Tibial nerve (tissue), 4 donors: ENCODE data around the gene GLIPR2. TPM values are rescaled to one million over a fixed set of nuclear protein-coding genes. Genes with fewer than 3 reads are reported as not detected.

ENCODE experiments used
- DNase-seq, 2 donors: peaks; one replicate each; pipeline ENCODE4 v3.0.0-alpha.2; 2019; ENCODE audit warnings: low spot score in 2 of 2
- H3K27ac ChIP-seq, 4 donors: fragments of 200-600 bp; sonication (generic) in 3 of 4; one replicate each; pipeline ENCODE4 v1.5.1; 2017 to 2019; ENCODE audit warnings: mild to moderate bottlenecking in 1 of 4
- H3K27me3 ChIP-seq, 2 donors: fragments of 200-600 bp; sonication (generic) in 1 of 2; one replicate each; pipeline versions ENCODE4 v1.5.1 to v1.6.0; 2017 to 2019
- H3K36me3 ChIP-seq, 3 donors: fragments of 200-600 bp; sonication (generic); one replicate each; pipeline ENCODE4 v1.5.1; 2018 to 2019
- H3K4me1 ChIP-seq, 4 donors: fragments of 200-600 bp; sonication (generic) in 3 of 4; one replicate each; pipeline ENCODE4 v1.5.1; 2017 to 2019
- H3K4me3 ChIP-seq, 4 donors: fragments of 200-600 bp; sonication (generic) in 3 of 4; one replicate each; pipeline ENCODE4 v1.5.1; 2017 to 2019; ENCODE audit warnings: mild to moderate bottlenecking in 1 of 4, moderate library complexity in 1 of 4
- H3K9me3 ChIP-seq, 4 donors: fragments of 200-600 bp; sonication (generic) in 3 of 4; one replicate each; pipeline ENCODE4 v1.5.1; 2017 to 2019
- EP300 ChIP-seq, 2 donors: sonication (generic); formaldehyde crosslinking; IDR thresholded peaks; one replicate each; pipeline ENCODE4 v1.6.1; 2017; ENCODE audit warnings: antibody characterized with exemption in 2 of 2, mild to moderate bottlenecking in 1 of 2
- POLR2A ChIP-seq, 2 donors: fragments of 450-650 bp; IDR thresholded peaks; one replicate each; pipeline ENCODE4 v1.6.1; 2017; ENCODE audit warnings: antibody characterized with exemption in 2 of 2, mild to moderate bottlenecking in 2 of 2, moderate library complexity in 2 of 2
- WGBS, 2 donors: methylation state at CpG; one replicate each; pipeline ENCODE4 v1.1.5; 2018; 5-methylcytosine and 5-hydroxymethylcytosine counted together
- total RNA-seq, 4 donors: library from RNA; depleted of rRNA; stranded (reverse); fragments of >200 nt; gene quantifications; one replicate each; pipeline ENCODE4 v1.1.0, GENCODE V29; 2016
- TF ChIP-seq, protein P1 (sequence below), 5 experiments: fragments of 200-600 bp in 3 of 5; fragments of 450-650 bp in 2 of 5; sonication (generic) in 3 of 5; IDR thresholded peaks; one replicate each; pipeline ENCODE4 v1.5.1; 2016 to 2019; ENCODE audit warnings: antibody characterized with exemption in 5 of 5, mild to moderate bottlenecking in 3 of 5, moderate library complexity in 2 of 5

Gene GLIPR2
- total RNA-seq, 4 donors from 2014 or later: 18.1 to 26.4 (median 25.6) TPM

- no peak for DNase-seq
- Histone ChIP-seq H3K27ac (peak overlapping the region in 2 of 4 donors; percentile 55 to 80), H3K27me3 (no peaks in the 10 kb centered on the region), H3K4me3 (no peak overlapping the region), H3K36me3 (peaks cover 0 to 4% (median 0%) of the 10 kb centered on the region in 3 donors), H3K9me3 (peaks cover 0 to 4% (median 0%) of the 10 kb centered on the region in 4 donors), H3K4me1 (peaks cover 0 to 57% (median 33%) of the 10 kb centered on the region in 4 donors)
- TF ChIP-seq EP300 (IDR thresholded peaks at IDR 0.05) (no peak), POLR2A (IDR thresholded peaks at IDR 0.05) (no peak)
- TF ChIP-seq, protein P1, sequence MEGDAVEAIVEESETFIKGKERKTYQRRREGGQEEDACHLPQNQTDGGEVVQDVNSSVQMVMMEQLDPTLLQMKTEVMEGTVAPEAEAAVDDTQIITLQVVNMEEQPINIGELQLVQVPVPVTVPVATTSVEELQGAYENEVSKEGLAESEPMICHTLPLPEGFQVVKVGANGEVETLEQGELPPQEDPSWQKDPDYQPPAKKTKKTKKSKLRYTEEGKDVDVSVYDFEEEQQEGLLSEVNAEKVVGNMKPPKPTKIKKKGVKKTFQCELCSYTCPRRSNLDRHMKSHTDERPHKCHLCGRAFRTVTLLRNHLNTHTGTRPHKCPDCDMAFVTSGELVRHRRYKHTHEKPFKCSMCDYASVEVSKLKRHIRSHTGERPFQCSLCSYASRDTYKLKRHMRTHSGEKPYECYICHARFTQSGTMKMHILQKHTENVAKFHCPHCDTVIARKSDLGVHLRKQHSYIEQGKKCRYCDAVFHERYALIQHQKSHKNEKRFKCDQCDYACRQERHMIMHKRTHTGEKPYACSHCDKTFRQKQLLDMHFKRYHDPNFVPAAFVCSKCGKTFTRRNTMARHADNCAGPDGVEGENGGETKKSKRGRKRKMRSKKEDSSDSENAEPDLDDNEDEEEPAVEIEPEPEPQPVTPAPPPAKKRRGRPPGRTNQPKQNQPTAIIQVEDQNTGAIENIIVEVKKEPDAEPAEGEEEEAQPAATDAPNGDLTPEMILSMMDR (IDR thresholded peaks at IDR 0.05): no peak
- 47 to 57% methylated on average over 4 of the region's 4 CpGs for WGBS, 2 donors
Measured at GRCh38 chr9:36150574-36151315, 14.2 kb downstream of the GLIPR2 start.

- Histone ChIP-seq H3K4me1 (peaks cover 0 to 57% (median 33%) of the 10 kb centered on the region in 4 donors), H3K36me3 (peaks cover 0 to 9% (median 0%) of the 10 kb centered on the region in 3 donors), H3K9me3 (no peaks in the 10 kb centered on the region), H3K4me3 (no peak overlapping the region), H3K27me3 (no peaks in the 10 kb centered on the region), H3K27ac (peak overlapping the region in 3 of 4 donors; percentile 42 to 80 (median 55))
- 77 to 78% methylated on average over 14 of the region's 14 CpGs for WGBS, 2 donors
- TF ChIP-seq EP300 (IDR thresholded peaks at IDR 0.05) (peak in 1 of 2 donors; percentile 60), POLR2A (IDR thresholded peaks at IDR 0.05) (no peak)
- no peak for DNase-seq
Measured at GRCh38 chr9:36151316-36152210, 15.0 kb downstream of the GLIPR2 start.

- no peak for DNase-seq
- Histone ChIP-seq H3K36me3 (peaks cover 0 to 12% (median 0%) of the 10 kb centered on the region in 3 donors), H3K27ac (peak overlapping the region in 2 of 4 donors; percentile 36 to 49), H3K4me3 (no peak overlapping the region), H3K9me3 (no peaks in the 10 kb centered on the region), H3K4me1 (peaks cover 0 to 49% (median 31%) of the 10 kb centered on the region in 4 donors), H3K27me3 (no peaks in the 10 kb centered on the region)
- no peak for TF ChIP-seq POLR2A (IDR thresholded peaks at IDR 0.05)
- TF ChIP-seq EP300 (IDR thresholded peaks at IDR 0.05): no peak
- TF ChIP-seq, protein P1 (IDR thresholded peaks at IDR 0.05): no peak
- 86 to 93% methylated on average over 10 of the region's 10 CpGs for WGBS, 2 donors
Measured at GRCh38 chr9:36152741-36153438, 16.4 kb downstream of the GLIPR2 start.

DNA sequence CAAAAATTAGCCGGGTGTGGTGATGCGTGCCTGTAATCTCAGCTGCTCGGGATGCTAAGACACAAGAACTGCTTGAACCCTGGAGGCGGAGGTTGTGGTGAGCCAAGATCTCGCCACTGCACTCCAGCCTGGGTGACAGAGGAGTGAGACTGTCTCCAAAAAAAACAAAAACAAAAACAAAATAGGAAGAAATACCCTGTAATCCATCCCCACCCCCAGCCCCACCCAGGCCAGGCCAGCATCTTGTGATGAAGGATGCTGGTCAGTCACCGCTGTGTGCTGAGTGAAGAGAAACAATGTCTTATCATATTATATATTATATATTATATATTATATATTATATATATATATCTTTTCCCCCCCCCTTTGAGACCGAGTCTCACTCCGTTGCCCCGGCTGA is 17.2 kb downstream of the GLIPR2 start:
- H3K27ac ChIP-seq: peak overlapping the region in 2 of 4 donors; percentile 58 to 74
- TF ChIP-seq POLR2A (IDR thresholded peaks at IDR 0.05) (no peak), EP300 (IDR thresholded peaks at IDR 0.05) (no peak)

GRCh38 chr9:36154331-36154952 is 17.9 kb downstream of the GLIPR2 start:
- peaks cover 0 to 36% (median 16%) of the 10 kb centered on the region in 4 donors for H3K4me1 ChIP-seq
- H3K9me3 ChIP-seq: no peaks in the 10 kb centered on the region
- TF ChIP-seq EP300 (IDR thresholded peaks at IDR 0.05): peak in 1 of 2 donors; percentile 24
- no peak for TF ChIP-seq POLR2A (IDR thresholded peaks at IDR 0.05)
- TF ChIP-seq, protein P1 (IDR thresholded peaks at IDR 0.05): no peak
- peak overlapping the region in 3 of 4 donors; percentile 45 to 74 (median 58) for H3K27ac ChIP-seq
- H3K36me3 ChIP-seq: peaks cover 0 to 12% (median 0%) of the 10 kb centered on the region in 3 donors
- 29% methylated on average over 11 of the region's 11 CpGs for WGBS, 2 donors
- H3K4me3 ChIP-seq: no peak overlapping the region
- no peak for DNase-seq
- H3K27me3 ChIP-seq: no peaks in the 10 kb centered on the region

More for the DNA sequence above, 17.2 kb downstream of the GLIPR2 start:
- Histone ChIP-seq H3K4me1 (peaks cover 0 to 43% (median 22%) of the 10 kb centered on the region in 4 donors), H3K9me3 (no peaks in the 10 kb centered on the region), H3K27me3 (no peaks in the 10 kb centered on the region), H3K36me3 (peaks cover 0 to 12% (median 0%) of the 10 kb centered on the region in 3 donors), H3K4me3 (no peak overlapping the region)
- 70 to 75% methylated on average over 9 of the region's 9 CpGs for WGBS, 2 donors
- no peak for DNase-seq
